GM21423 (cell line): ENCODE data around the gene SYCE3.
A peak's percentile ranks its signal among the peaks of the same experiment; 100 is the strongest.
"Not testable (repeated sequence)": the region's sequence is repeated elsewhere in the genome, so short reads cannot be mapped to it uniquely, and the experiment has no call there.

Experiments used
- ATAC-seq: cut with Tn5 transposase; IDR thresholded peaks from one replicate; pipeline ENCODE4 v1.9.1; 2021; ENCODE audit warnings: mild to moderate bottlenecking, moderate library complexity; ENCODE audit not compliant: unreplicated experiment

SYCE3 gene

GRCh38 chr22:50522806-50523438, 39.8 kb downstream of the SYCE3 start:
- ATAC-seq: no peak

- ATAC-seq: no peak
These were observed 40.4 kb downstream of the SYCE3 start for GRCh38 chr22:50522208-50522805.

GRCh38 chr22:50521710-50522109, 41.0 kb downstream of the SYCE3 start:
- no peak for ATAC-seq

- no peak for ATAC-seq
These were observed 41.8 kb downstream of the SYCE3 start for GRCh38 chr22:50520826-50521453.

- ATAC-seq: not testable (repeated sequence)
These were observed 42.5 kb downstream of the SYCE3 start for GRCh38 chr22:50520184-50520583.

GRCh38 chr22:50519151-50519550, 43.6 kb downstream of the SYCE3 start:
- ATAC-seq: no peak

GRCh38 chr22:50518606-50519005, 44.1 kb downstream of the SYCE3 start:
- no peak for ATAC-seq

GRCh38 chr22:50517495-50518260, 45.0 kb downstream of the SYCE3 start:
- ATAC-seq: no peak

- ATAC-seq: no peak
These were observed 45.8 kb downstream of the SYCE3 start for GRCh38 chr22:50516891-50517290.

GRCh38 chr22:50516068-50516467, 46.7 kb downstream of the SYCE3 start:
- no peak for ATAC-seq

- ATAC-seq: no peak
These were observed 49.5 kb downstream of the SYCE3 start for GRCh38 chr22:50513175-50513574.

GRCh38 chr22:50508897-50509296, 53.8 kb downstream of the SYCE3 start:
- no peak for ATAC-seq

- ATAC-seq: peak; percentile 63
These were observed 54.5 kb downstream of the SYCE3 start, which contains the start of gene NCAPH2 for GRCh38 chr22:50507991-50508884. TSS of gene NCAPH2 (plus strand) at chr22:50508224. CDS start at chr22:50508338, 114 bp downstream.

- peak; percentile 60 for ATAC-seq
These were observed 55.2 kb downstream of the SYCE3 start, which contains the start of gene LMF2 for GRCh38 chr22:50507421-50507990. TSS of gene LMF2 (minus strand) at chr22:50507702. CDS start at chr22:50507675, 27 bp downstream.

GRCh38 chr22:50506611-50507420, 55.9 kb downstream of the SYCE3 start:
- ATAC-seq: no peak

GRCh38 chr22:50505776-50506610, 56.7 kb downstream of the SYCE3 start:
- no peak for ATAC-seq

- no peak for ATAC-seq
These were observed 57.4 kb downstream of the SYCE3 start for GRCh38 chr22:50505276-50505775.
